Bronchial smooth muscle cell (primary cell): ENCODE data around the gene TRIP10. TPM values are rescaled to one million over a fixed set of nuclear protein-coding genes. Genes with fewer than 3 reads are reported as not detected.

Experiments
- total RNA-seq: library from RNA; depleted of rRNA; stranded (reverse); fragments of >200 nt; gene quantifications from 2 replicates; pipeline ENCODE4 v1.2.1, GENCODE V29; 2014

Gene TRIP10, protein sequence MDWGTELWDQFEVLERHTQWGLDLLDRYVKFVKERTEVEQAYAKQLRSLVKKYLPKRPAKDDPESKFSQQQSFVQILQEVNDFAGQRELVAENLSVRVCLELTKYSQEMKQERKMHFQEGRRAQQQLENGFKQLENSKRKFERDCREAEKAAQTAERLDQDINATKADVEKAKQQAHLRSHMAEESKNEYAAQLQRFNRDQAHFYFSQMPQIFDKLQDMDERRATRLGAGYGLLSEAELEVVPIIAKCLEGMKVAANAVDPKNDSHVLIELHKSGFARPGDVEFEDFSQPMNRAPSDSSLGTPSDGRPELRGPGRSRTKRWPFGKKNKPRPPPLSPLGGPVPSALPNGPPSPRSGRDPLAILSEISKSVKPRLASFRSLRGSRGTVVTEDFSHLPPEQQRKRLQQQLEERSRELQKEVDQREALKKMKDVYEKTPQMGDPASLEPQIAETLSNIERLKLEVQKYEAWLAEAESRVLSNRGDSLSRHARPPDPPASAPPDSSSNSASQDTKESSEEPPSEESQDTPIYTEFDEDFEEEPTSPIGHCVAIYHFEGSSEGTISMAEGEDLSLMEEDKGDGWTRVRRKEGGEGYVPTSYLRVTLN
- 35.8 and 41.5 TPM in 2 replicates for total RNA-seq

GRCh38 chr19:6739390-6739882 is at the start of gene TRIP10:
TSS of gene TRIP10 (plus strand) at chr19:6739680. CDS start at chr19:6739762, 82 bp downstream.

DNA sequence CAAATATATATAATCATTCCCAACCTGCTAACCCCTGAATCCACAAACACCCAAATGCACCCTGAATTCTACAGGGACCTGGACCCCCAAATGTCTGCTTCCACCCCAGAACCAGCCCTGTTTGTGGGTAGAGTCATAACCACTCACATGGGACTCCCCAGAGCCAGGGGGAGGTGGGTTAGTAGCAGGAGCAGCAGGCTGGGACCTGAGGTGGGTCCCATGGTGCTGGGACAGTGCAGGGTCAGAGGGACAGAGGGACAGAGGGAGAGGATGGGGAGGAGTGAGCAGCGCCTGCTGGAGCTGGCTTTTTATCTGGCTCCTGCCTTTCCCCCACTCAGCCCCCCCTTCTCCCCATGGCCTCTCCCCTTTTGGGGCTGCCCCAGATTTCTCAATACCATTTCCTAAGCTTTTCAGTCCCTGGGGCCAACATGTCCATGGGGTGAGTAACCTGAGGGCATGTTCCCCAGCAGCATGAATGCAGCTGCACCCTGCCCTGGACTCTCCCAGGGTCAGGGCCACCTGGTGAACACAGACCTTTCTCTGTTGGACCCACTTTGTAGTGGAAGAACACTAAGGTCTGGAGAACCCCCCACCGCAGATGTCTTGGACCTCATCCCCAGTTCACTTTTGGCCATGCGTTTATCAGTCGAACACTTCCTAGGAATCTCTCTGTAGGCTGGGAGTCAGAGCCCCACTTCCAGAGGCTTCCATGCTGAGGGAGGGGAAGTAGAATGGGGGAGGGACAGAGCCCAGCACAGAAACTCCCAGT is 18.9 kb upstream of the TRIP10 start, which contains the start of gene C3:
TSS of gene C3 (minus strand) at position 282 of the 769 bp plus-strand sequence. CDS start at position 221, 61 bp downstream.

GRCh38 chr19:6737284-6737872 is 2.1 kb upstream of the TRIP10 start, which contains the start of gene GPR108:
TSS of gene GPR108 (minus strand) at chr19:6737580. CDS start at chr19:6737576, 4 bp downstream.

GRCh38 chr19:6767357-6768235 is 28.1 kb downstream of the TRIP10 start, which contains the start of gene SH2D3A:
TSS of gene SH2D3A (minus strand) at chr19:6767435. CDS start at chr19:6763748, 3,687 bp downstream.

DNA sequence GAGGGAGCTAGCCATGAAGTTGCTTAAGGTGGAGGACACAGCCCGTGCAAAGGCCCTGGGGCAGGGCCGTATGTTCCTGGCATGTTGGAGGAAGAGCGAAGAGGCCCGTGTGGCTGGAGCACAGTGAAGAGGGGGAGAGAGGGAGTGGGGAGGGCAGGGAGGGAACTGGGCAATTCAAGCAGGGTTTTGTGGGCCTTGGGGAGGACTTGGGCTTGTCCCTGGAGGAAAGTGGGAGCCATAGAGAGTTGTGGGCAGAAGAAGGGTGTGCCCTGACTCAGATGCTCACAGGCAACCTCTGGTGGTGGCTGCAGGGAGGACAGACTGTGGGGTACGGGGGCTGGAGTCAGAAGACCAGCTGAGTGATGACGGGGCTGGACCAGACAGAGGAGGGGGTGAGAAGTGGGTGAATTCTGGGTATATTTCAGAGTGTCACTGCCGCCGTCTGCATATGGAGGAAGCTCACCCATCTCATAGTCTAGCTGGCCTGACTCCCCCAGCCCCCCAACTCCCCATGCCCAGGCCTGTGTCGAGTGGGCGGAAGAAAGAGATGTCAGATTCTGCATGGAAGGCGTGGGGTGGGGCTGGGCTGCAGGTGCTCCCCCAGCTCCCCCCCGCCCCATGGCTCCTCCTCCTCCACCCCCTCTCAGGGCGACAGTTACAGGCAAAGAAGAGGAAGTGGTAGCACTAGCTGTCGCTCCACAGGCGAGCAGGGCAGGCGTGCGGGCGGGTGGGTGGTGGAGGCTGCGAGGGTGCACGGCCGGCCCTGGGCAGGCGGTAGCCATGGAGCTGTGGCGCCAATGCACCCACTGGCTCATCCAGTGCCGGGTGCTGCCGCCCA is 32.8 kb downstream of the TRIP10 start, which contains the start of gene VAV1:
TSS of gene VAV1 (plus strand) at position 681 of the 838 bp plus-strand sequence. CDS start at position 781, 100 bp downstream.

Other genes with a start within 250 kb of the TRIP10 start
- gene TUBB4A, start 237.4 kb upstream of the TRIP10 start, total RNA-seq = not detected in 2 replicates
- gene TNFSF9, start 208.7 kb upstream of the TRIP10 start, total RNA-seq = 0.09 and 0.63 TPM in 2 replicates
- 0.09 and 0.32 TPM in 2 replicates for gene CD70, start 148.5 kb upstream of the TRIP10 start, total RNA-seq
- gene TNFSF14, start 69.5 kb upstream of the TRIP10 start, total RNA-seq = under 0.01 TPM in 1 of 2 replicates, not detected in the other
- 10.6 and 15.7 TPM in 2 replicates for gene C3, start 19.0 kb upstream of the TRIP10 start, total RNA-seq
- 50.0 and 82.5 TPM in 2 replicates for gene GPR108, start 2.1 kb upstream of the TRIP10 start, total RNA-seq
- under 0.01 TPM in 1 of 2 replicates, not detected in the other for gene SH2D3A, start 27.8 kb downstream of the TRIP10 start, total RNA-seq
- under 0.01 TPM in 1 of 2 replicates, not detected in the other for gene VAV1, start 33.0 kb downstream of the TRIP10 start, total RNA-seq
- not detected in 2 replicates for gene ADGRE1, start 147.9 kb downstream of the TRIP10 start, total RNA-seq